ENCODE measurements around the gene KRT23.

The KRT23 gene

GRCh38 chr17:40915199-40915661 lies 22.2 kb downstream of the KRT23 start:
- DNase-seq = no peak
- in situ Hi-C loops (cut with MboI; ENCODE audit: low pct_unique_long_range_greater_than_20kb, low sequenced_read_pairs) = loop anchor here (25.0 kb wide), 2 partner anchors 397 to 597 kb away; partner anchors contain the start of genes KRT13, KRT15, KRTAP16-1 and KRTAP17-1

GRCh38 chr17:40914075-40914855 lies 23.2 kb downstream of the KRT23 start:
- no peak for DNase-seq
- in situ Hi-C loops (cut with MboI; ENCODE audit: low pct_unique_long_range_greater_than_20kb, low sequenced_read_pairs) = loop anchor here (25.0 kb wide), 2 partner anchors 398 to 598 kb away; partner anchors contain the start of genes KRT13, KRT15, KRTAP16-1 and KRTAP17-1

- DNase-seq = no peak
- in situ Hi-C loops (cut with MboI; ENCODE audit: low pct_unique_long_range_greater_than_20kb, low sequenced_read_pairs) = loop anchor here (25.0 kb wide), 2 partner anchors 400 to 600 kb away; partner anchors contain the start of genes KRT13, KRT15, KRTAP16-1 and KRTAP17-1
Measured at GRCh38 chr17:40912486-40913210, 24.8 kb downstream of the KRT23 start.

GRCh38 chr17:40910441-40910841 lies 27.0 kb downstream of the KRT23 start:
- DNase-seq = no peak
- in situ Hi-C loops (cut with MboI; ENCODE audit: low pct_unique_long_range_greater_than_20kb, low sequenced_read_pairs) = loop anchor here (25.0 kb wide), 2 partner anchors 402 to 602 kb away; partner anchors contain the start of genes KRT13, KRT15, KRTAP16-1 and KRTAP17-1

- no peak for DNase-seq
- in situ Hi-C loops (cut with MboI; ENCODE audit: low pct_unique_long_range_greater_than_20kb, low sequenced_read_pairs) = loop anchor here (25.0 kb wide), 2 partner anchors 403 to 603 kb away; partner anchors contain the start of genes KRT13, KRT15, KRTAP16-1 and KRTAP17-1
Measured at GRCh38 chr17:40909755-40910154, 27.7 kb downstream of the KRT23 start.

- peak; percentile 73 for DNase-seq
- in situ Hi-C loops (cut with MboI; ENCODE audit: low pct_unique_long_range_greater_than_20kb, low sequenced_read_pairs) = loop anchor here (25.0 kb wide), 2 partner anchors 403 to 603 kb away; partner anchors contain the start of genes KRT13, KRT15, KRTAP16-1 and KRTAP17-1
Measured at GRCh38 chr17:40909351-40909750, 28.1 kb downstream of the KRT23 start.

DNA sequence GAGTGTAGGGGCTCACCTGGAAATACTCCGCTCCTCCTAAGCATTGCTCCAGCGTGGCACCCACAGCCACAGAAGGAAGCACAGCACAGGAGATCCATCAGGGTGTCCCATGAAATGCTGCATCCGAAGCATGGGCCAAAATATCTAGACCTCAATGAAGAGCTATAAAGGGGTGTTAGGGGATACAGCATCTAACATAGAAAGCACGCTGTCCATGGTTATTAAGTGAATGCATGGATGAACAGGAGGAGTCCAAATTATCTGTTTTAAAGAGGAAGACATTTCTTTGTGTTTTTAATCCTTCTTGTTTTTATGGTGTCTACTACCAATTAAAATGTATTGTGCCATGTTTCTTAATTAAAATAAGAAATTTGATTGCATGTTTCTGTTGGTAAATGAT lies 30.8 kb downstream of the KRT23 start:
- no peak for DNase-seq
- in situ Hi-C loops (cut with MboI; ENCODE audit: low pct_unique_long_range_greater_than_20kb, low sequenced_read_pairs) = loop anchor here (25.0 kb wide), 2 partner anchors 406 to 606 kb away; partner anchors contain the start of genes KRT13, KRT15, KRTAP16-1 and KRTAP17-1

DNA sequence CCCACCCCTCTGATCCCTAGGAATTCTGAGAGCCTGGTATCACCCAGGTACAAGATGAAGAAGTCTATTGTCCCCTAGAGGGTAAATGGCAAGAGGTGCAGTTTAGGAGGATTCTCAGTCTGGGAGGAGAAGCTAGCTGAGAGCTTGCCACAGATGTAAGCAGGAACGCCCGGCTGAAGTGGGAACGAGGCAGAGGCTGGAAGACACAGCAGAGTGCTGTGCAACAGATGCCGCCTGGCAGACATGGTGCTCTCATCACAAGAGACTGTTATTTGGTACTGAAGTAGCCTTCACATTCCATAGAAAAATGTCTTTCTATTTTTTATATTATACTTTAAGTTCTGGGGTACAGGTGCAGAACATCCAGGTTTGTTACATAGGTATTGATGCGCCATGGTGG lies 32.1 kb downstream of the KRT23 start:
- in situ Hi-C loops (cut with MboI; ENCODE audit: low pct_unique_long_range_greater_than_20kb, low sequenced_read_pairs) = loop anchor here (25.0 kb wide), 2 partner anchors 407 to 607 kb away; partner anchors contain the start of genes KRT13, KRT15, KRTAP16-1 and KRTAP17-1
- no peak for DNase-seq

GRCh38 chr17:40903129-40903847 lies 34.2 kb downstream of the KRT23 start:
- in situ Hi-C loops (cut with MboI; ENCODE audit: low pct_unique_long_range_greater_than_20kb, low sequenced_read_pairs) = loop anchor here (25.0 kb wide), 2 partner anchors 409 to 609 kb away; partner anchors contain the start of genes KRT13, KRT15, KRTAP16-1 and KRTAP17-1
- no peak for DNase-seq

GRCh38 chr17:40902498-40902897 lies 34.9 kb downstream of the KRT23 start:
- no peak for DNase-seq
- in situ Hi-C loops (cut with MboI; ENCODE audit: low pct_unique_long_range_greater_than_20kb, low sequenced_read_pairs) = loop anchor here (25.0 kb wide), 2 partner anchors 410 to 610 kb away; partner anchors contain the start of genes KRT13, KRT15, KRTAP16-1 and KRTAP17-1

- DNase-seq = no peak
- in situ Hi-C loops (cut with MboI; ENCODE audit: low pct_unique_long_range_greater_than_20kb, low sequenced_read_pairs) = loop anchor here (25.0 kb wide), 2 partner anchors 410 to 610 kb away; partner anchors contain the start of genes KRT13, KRT15, KRTAP16-1 and KRTAP17-1
Measured at GRCh38 chr17:40901981-40902474, 35.4 kb downstream of the KRT23 start.

- no peak for DNase-seq
- in situ Hi-C loops (cut with MboI; ENCODE audit: low pct_unique_long_range_greater_than_20kb, low sequenced_read_pairs) = loop anchor here (25.0 kb wide), 2 partner anchors 411 to 611 kb away; partner anchors contain the start of genes KRT13, KRT15, KRTAP16-1 and KRTAP17-1
Measured at GRCh38 chr17:40900809-40901356, 36.6 kb downstream of the KRT23 start.

GRCh38 chr17:40896916-40897455 lies 40.5 kb downstream of the KRT23 start:
- in situ Hi-C loops (cut with MboI; ENCODE audit: low pct_unique_long_range_greater_than_20kb, low sequenced_read_pairs) = no loop called here
- no peak for DNase-seq

DNA sequence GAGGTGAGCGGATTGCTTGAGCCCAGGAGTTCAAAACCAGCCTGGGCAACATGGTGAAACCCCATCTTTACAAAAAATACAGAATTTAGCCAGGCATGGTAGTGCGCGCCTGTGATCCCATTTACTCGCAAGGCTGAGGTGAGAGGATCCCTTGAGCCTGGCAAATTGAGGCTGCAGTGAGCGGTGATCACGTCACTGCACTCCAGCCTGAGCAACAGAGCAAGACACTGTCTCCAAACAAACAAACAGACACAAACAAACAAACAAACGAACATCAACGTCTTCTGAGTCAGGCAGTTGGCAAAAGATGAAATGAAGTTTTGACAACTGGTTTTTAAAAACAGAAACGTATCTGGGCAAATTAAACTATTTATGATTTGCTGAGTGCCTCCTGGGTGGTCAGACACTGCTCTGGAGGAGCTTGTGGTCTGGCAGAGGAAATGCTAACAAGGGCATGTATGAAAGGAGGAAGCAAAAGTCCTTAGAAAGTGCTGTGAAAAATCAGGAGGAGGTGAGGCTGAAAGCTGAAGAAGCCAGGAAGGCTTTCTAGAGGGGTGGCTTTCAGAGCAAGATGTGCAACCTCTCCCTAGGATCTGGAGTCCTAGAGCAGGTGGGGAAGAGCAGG lies 42.2 kb downstream of the KRT23 start:
- peak; percentile 29 for DNase-seq
- in situ Hi-C loops (cut with MboI; ENCODE audit: low pct_unique_long_range_greater_than_20kb, low sequenced_read_pairs) = no loop called here

DNA sequence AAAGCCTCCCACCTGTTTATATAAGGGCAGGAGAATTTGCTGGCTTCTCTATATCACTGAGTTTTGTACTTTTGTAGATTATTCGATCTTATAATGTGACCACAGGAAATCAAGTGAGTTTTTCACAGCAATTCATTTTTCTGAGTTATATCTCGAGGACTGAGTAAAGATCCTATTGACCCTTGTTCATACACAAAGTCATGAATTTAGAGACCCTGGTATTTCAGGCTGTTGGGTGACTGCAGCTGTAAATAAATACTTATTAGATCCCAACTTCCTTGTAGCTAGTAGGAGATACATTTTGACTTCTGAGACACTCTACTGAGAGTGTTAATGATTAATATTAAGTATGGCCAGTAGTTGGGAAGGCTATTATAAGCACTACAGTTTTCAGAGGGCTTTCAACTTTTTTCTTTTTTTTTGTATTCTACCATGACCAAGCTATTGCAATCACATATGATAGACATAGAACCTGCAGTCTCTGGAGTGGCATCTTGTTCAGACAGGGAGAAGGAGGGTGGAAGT lies 49.2 kb downstream of the KRT23 start:
- no peak for DNase-seq
- in situ Hi-C loops (cut with MboI; ENCODE audit: low pct_unique_long_range_greater_than_20kb, low sequenced_read_pairs) = no loop called here

GRCh38 chr17:40886090-40886489 lies 51.4 kb downstream of the KRT23 start:
- no peak for DNase-seq
- in situ Hi-C loops (cut with MboI; ENCODE audit: low pct_unique_long_range_greater_than_20kb, low sequenced_read_pairs) = no loop called here
